CD4-positive, alpha-beta T cell treated with Interleukin-2 at 100 ng/mL for 4 hours (primary cell): ENCODE data around the gene ZNF808.
A peak's percentile ranks its signal among the peaks of the same experiment; 100 is the strongest.
"Not testable (repeated sequence)": the region's sequence is repeated elsewhere in the genome, so short reads cannot be mapped to it uniquely, and the experiment has no call there.

Source experiments
- DNase-seq: peaks from one replicate; pipeline ENCODE4 v3.0.0-alpha.2; 2020; ENCODE audit warnings: low spot score

Gene ZNF808

DNA sequence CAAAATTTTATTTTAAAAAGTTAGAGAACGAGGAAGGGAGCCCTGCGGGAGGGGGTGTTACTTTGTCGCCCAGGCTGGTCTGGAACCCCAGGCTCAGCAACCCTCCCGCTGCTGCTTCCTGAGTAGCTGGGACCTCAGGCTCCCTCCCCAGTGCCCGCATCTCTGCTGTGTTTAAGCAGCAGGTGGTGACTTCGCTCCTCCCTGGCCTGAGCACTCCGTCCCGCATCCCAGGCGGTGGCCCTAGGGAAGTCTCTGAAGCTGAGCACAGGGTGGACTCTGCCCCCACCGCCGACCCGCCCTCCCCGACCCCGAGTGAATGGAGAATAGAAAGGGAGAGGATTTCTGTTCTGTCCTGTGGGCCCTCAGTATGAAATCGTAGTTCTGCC, 73.2 kb downstream of the ZNF808 start:
- peak; percentile 6 for DNase-seq

DNA sequence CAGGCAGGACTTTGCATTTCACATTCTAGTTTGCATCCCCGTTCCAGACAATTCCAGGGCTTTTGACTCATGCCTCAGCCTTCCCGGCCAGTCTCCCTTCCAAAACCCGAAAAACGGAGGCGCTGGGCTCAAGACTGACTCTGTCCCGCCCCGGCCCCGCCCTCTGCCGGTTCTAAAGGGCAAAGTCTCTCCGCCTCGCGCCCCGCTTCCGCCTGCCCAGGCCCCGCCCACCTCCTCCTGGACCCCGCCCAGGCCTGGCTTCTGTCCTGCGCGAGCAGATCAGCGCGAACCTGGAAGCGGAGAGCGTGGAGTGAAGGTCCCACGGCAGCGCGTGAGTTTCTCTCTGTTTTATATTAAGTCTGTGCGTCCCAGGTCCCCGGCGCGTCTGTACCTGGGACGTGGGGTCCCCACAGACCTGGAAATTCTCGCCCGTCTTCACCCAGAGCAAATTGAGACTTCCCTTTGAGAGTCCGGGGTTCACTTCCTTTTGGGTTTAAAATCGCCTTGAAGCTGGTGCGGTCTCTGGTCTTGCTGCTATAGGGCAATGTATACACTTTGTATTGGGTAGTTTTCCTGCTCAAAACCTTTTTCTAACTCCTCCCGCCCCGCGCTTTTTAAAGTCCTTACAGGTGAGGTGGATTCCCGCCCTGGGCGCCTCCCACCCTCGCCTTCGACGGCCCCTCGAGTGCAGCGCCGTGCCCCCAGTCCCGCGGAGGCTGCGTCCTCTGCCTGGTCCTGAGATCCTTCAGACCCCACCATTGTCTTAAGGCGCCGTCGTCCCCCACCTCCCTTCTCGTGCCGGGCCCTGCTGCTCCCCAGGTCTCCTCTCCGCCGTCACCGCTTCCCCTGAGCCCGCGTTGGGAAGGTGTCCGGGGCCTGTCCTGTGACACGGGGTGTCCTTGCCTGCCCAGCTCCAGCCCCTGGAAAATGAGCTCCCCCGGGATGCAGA, 73.8 kb downstream of the ZNF808 start:
- DNase-seq, result peak; percentile 91

DNA sequence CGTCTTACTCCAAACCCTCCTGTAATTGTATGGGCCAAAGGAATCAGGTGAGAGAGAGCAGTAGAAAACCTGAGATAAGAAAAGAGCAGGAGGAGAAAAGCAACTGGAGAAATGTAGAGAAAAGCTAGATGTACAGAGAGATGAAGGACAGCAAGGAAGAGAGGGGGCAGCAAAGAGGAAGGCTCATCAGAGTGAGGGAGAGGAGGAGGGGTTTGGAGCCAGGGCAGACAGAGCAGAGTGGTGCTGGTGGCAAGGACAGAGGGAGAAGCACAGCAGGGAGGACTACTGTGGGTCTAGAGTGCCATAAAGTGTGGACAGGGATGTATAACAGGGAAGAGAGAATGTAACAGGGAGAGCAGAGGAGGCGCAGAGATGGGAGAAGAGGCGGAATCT, 74.5 kb downstream of the ZNF808 start:
- not testable (repeated sequence) for DNase-seq

DNA sequence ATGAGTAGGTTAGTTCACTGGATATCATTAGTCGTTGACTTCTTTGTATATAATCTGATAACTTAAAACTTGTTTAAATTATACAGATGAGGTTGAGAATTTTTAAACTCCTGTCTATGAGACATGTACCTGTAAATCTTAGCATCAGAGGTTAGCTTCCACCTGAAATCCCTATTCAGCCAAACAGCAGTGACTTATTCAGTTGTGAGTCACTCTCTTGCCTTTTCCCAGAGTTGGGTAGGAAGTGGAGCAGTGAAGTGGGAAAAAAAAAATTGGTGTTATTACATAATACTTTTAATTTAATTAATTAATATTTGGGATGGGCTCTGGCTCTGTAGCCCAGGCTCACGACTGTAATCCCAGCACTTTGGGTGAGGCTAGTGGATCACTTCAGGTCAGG, 75.5 kb downstream of the ZNF808 start:
- no peak for DNase-seq

GRCh38 chr19:52603558-52604207, 76.2 kb downstream of the ZNF808 start:
- no peak for DNase-seq
